ENCODE results near the gene SLC16A11. TPM values are rescaled to one million over a fixed set of nuclear protein-coding genes. Genes with fewer than 3 reads are reported as not detected.
"Not testable (repeated sequence)": the region's sequence is repeated elsewhere in the genome, so short reads cannot be mapped to it uniquely, and the experiment has no call there.

SLC16A11 gene
- 4.5 TPM for total RNA-seq

- DNase-seq (ENCODE audit: low spot score): no peak
These were observed at the start of gene SLC16A11 for GRCh38 chr17:7043497-7044198. TSS of gene SLC16A11 (minus strand) at chr17:7044092. CDS start at chr17:7043513, 579 bp downstream.

- DNase-seq (ENCODE audit: low spot score): not testable (repeated sequence)
These were observed 47.6 kb upstream of the SLC16A11 start for GRCh38 chr17:7091311-7092005.

- not testable (repeated sequence) for DNase-seq (ENCODE audit: low spot score)
These were observed 45.7 kb upstream of the SLC16A11 start for GRCh38 chr17:7089570-7089969.

GRCh38 chr17:7088442-7088841 lies 44.5 kb upstream of the SLC16A11 start:
- not testable (repeated sequence) for DNase-seq (ENCODE audit: low spot score)

- no peak for DNase-seq (ENCODE audit: low spot score)
These were observed 40.2 kb upstream of the SLC16A11 start for GRCh38 chr17:7084088-7084487.

- DNase-seq (ENCODE audit: low spot score): no peak
These were observed 39.7 kb upstream of the SLC16A11 start for GRCh38 chr17:7083592-7083991.

GRCh38 chr17:7081341-7082062 lies 37.6 kb upstream of the SLC16A11 start:
- no peak for DNase-seq (ENCODE audit: low spot score)

- DNase-seq (ENCODE audit: low spot score): peak; percentile 22
These were observed 36.7 kb upstream of the SLC16A11 start for GRCh38 chr17:7080456-7081041.

- no peak for DNase-seq (ENCODE audit: low spot score)
These were observed 35.9 kb upstream of the SLC16A11 start, which contains the start of gene CLEC10A for GRCh38 chr17:7079581-7080455. TSS of gene CLEC10A (minus strand) at chr17:7080251. CDS start at chr17:7078812, 1,439 bp downstream.

GRCh38 chr17:7078711-7079110 lies 34.8 kb upstream of the SLC16A11 start:
- no peak for DNase-seq (ENCODE audit: low spot score)

- no peak for DNase-seq (ENCODE audit: low spot score)
These were observed 34.1 kb upstream of the SLC16A11 start for GRCh38 chr17:7077911-7078546.

- no peak for DNase-seq (ENCODE audit: low spot score)
These were observed 31.0 kb upstream of the SLC16A11 start for GRCh38 chr17:7074931-7075330.

- DNase-seq (ENCODE audit: low spot score): no peak
These were observed 28.5 kb upstream of the SLC16A11 start for GRCh38 chr17:7072406-7072805.

GRCh38 chr17:7070712-7071111 lies 26.8 kb upstream of the SLC16A11 start:
- DNase-seq (ENCODE audit: low spot score): no peak

GRCh38 chr17:7068268-7068667 lies 24.4 kb upstream of the SLC16A11 start:
- no peak for DNase-seq (ENCODE audit: low spot score)

- DNase-seq (ENCODE audit: low spot score): no peak
These were observed 23.3 kb upstream of the SLC16A11 start for GRCh38 chr17:7067198-7067597.

- no peak for DNase-seq (ENCODE audit: low spot score)
These were observed 20.4 kb upstream of the SLC16A11 start for GRCh38 chr17:7064261-7064660.

GRCh38 chr17:7063518-7064094 lies 19.7 kb upstream of the SLC16A11 start:
- DNase-seq (ENCODE audit: low spot score): no peak

GRCh38 chr17:7060165-7060891 lies 16.4 kb upstream of the SLC16A11 start:
- peak; percentile 44 for DNase-seq (ENCODE audit: low spot score)
